Sigmoid colon (tissue), 7 donors: ENCODE data around the gene BRAF. TPM values are rescaled to one million over a fixed set of nuclear protein-coding genes. Genes with fewer than 3 reads are reported as not detected.
"Not testable (repeated sequence)": the region's sequence is repeated elsewhere in the genome, so short reads cannot be mapped to it uniquely, and the experiment has no call there.

Experiments
- DNase-seq: peaks from one replicate; pipeline ENCODE4 v3.0.0-alpha.2; 2019
- H3K27ac ChIP-seq, 4 donors: fragments of 200-600 bp; sonication (generic); one replicate each; pipeline ENCODE4 v1.5.1; 2016 to 2019; ENCODE audit warnings: mild to moderate bottlenecking in 1 of 4
- H3K27me3 ChIP-seq, 3 donors: fragments of 200-600 bp; sonication (generic); one replicate each; pipeline ENCODE4 v1.5.1; 2019; ENCODE audit warnings: mild to moderate bottlenecking in 1 of 3
- H3K36me3 ChIP-seq, 4 donors: fragments of 200-600 bp; sonication (generic); one replicate each; pipeline ENCODE4 v1.5.1; 2016 to 2019
- H3K4me1 ChIP-seq, 4 donors: fragments of 200-600 bp; sonication (generic); one replicate each; pipeline ENCODE4 v1.5.1; 2017 to 2019
- H3K4me3 ChIP-seq, 4 donors: fragments of 200-600 bp; sonication (generic); one replicate each; pipeline ENCODE4 v1.5.1; 2017 to 2019; ENCODE audit warnings: mild to moderate bottlenecking in 2 of 4, moderate library complexity in 1 of 4
- H3K9me3 ChIP-seq, 4 donors: fragments of 200-600 bp in 3 of 4; sonication (generic) in 3 of 4; one replicate each; pipeline versions ENCODE4 v1.5.1 to v1.6.1; 2013 to 2019
- EP300 ChIP-seq, 4 donors: sonication (generic); formaldehyde crosslinking; IDR thresholded peaks; one replicate each; pipeline ENCODE4 v1.6.1; 2017; ENCODE audit warnings: antibody characterized with exemption in 4 of 4
- POLR2A ChIP-seq, 2 donors: fragments of 450-650 bp; IDR thresholded peaks; one replicate each; pipeline ENCODE4 v1.6.1; 2016; ENCODE audit warnings: antibody characterized with exemption in 2 of 2, mild to moderate bottlenecking in 2 of 2, moderate library complexity in 2 of 2
- POLR2AphosphoS5 ChIP-seq, 4 donors: sonication (generic); formaldehyde crosslinking; IDR thresholded peaks; one replicate each; pipeline ENCODE4 v1.6.1; 2017; ENCODE audit warnings: antibody characterized with exemption in 4 of 4
- WGBS, 2 donors: extraction: QIAGEN DNeasy Blood & Tissue Kit; methylation state at CpG; one replicate each; pipeline ENCODE4 v1.1.7; 2013; 5-methylcytosine and 5-hydroxymethylcytosine counted together
- intact Hi-C: fragments of 100-400 bp; cut with DNase I; formaldehyde crosslinking; loops from one replicate; pipeline ENCODE4 v1.15.1; 2023
- polyA plus RNA-seq, 3 donors: library from polyadenylated mRNA; stranded (reverse); fragments of 200-250 nt; gene quantifications; one replicate each; pipeline ENCODE4 v1.2.3, GENCODE V29; 2013
- total RNA-seq, 4 donors: library from RNA; depleted of rRNA; stranded (reverse); fragments of >200 nt; gene quantifications; one replicate each; pipeline ENCODE4 v1.1.0, GENCODE V29; 2016
- TF ChIP-seq, protein P1 (sequence below), 4 experiments: fragments of 450-650 bp in 3 of 4; fragments of 200-600 bp in 1 of 4; IDR thresholded peaks; one replicate each; pipeline ENCODE4 v1.5.1; 2016 to 2019; ENCODE audit warnings: antibody characterized with exemption in 4 of 4, mild to moderate bottlenecking in 3 of 4, moderate library complexity in 2 of 4
- donor health status: healthy with polysubstance abuse.
- donor health status: Bipolar disorder and iron deficiency.
- donor health status: healthy.

The BRAF gene
- total and polyA plus RNA-seq, 7 donors: 4.8 to 64.8 (median 43.1) TPM

DNA sequence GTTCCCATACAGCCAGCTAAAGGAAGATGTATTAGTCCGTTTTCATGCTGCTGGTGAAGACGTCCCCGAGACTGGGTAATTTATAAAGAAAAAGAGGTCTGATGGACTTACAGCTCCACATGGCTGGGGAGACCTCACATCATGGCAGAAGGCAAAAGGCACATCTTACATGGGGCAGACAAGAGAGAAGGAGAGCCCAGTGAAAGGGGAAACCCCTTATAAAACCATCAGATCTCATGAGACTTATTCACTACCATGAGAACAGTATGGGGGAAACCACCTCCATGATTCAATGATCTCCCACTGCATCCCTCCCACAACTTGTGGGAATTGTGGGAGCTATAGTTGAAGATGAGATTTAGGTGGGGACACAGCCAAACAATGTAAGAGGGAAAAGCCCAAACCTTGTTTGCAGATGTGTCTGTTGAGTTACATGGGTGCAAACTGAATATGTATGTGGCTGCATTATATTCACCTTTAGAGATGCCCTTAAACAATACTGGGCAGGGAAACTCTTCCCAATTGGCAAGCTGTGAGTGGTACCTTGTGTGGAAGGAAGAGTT lies 13.1 kb upstream of the BRAF start:
- Histone ChIP-seq H3K27ac (no peak overlapping the region), H3K27me3 (no peaks in the 10 kb centered on the region), H3K36me3 (no peaks in the 10 kb centered on the region), H3K4me1 (no peaks in the 10 kb centered on the region), H3K9me3 (no peaks in the 10 kb centered on the region), H3K4me3 (no peak overlapping the region)
- TF ChIP-seq, protein P1, sequence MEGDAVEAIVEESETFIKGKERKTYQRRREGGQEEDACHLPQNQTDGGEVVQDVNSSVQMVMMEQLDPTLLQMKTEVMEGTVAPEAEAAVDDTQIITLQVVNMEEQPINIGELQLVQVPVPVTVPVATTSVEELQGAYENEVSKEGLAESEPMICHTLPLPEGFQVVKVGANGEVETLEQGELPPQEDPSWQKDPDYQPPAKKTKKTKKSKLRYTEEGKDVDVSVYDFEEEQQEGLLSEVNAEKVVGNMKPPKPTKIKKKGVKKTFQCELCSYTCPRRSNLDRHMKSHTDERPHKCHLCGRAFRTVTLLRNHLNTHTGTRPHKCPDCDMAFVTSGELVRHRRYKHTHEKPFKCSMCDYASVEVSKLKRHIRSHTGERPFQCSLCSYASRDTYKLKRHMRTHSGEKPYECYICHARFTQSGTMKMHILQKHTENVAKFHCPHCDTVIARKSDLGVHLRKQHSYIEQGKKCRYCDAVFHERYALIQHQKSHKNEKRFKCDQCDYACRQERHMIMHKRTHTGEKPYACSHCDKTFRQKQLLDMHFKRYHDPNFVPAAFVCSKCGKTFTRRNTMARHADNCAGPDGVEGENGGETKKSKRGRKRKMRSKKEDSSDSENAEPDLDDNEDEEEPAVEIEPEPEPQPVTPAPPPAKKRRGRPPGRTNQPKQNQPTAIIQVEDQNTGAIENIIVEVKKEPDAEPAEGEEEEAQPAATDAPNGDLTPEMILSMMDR (IDR thresholded peaks at IDR 0.05): no peak
- no peak for TF ChIP-seq POLR2AphosphoS5 (IDR thresholded peaks at IDR 0.05)
- DNase-seq: no peak
- WGBS, 2 donors: 78 to 93% methylated on average over 3 of the region's 3 CpGs
- intact Hi-C loops: no loop called here

DNA sequence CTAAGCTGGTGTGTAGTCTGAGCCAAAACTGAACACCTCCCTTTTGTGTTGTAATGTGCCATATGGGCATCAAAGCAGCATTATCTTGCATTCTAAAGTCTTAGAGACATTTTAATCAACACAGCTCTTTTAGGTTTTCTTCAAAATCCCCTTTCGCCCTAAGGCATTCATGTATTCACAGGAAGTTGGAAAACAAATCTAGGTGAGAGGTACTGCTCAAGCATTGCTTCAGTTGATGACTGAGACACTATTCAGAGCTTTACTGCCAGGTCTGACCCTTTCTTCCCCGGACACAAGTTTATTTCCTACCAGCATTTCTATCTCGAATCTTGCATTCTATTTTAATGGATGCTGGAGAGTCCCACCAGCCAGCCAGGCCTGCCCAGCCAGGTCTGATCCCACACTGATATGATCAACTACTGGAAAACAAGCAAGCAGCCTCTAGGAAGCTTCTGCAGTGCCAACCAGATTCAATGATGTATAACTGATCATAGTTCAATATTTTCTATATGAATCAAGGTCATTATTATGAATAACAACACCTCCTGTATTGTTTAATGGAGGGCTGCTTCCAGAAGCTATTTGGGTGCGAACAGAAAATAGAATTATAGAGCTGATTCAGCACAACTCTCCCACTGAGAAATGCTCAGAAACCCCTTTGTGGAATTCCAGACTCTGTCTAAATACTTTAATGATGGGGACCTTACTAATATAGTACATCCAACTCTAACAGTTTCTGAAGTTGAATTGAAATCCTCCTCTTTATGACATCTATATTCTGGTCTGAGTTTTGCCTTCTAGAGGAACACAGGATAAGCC lies 4.0 kb upstream of the BRAF start:
- no peaks in the 10 kb centered on the region for H3K36me3 ChIP-seq
- DNase-seq: no peak
- no peaks in the 10 kb centered on the region for H3K9me3 ChIP-seq
- intact Hi-C loops: loop anchor here (10.0 kb wide), 1 partner anchor 606 kb away; no protein-coding TSS in a partner anchor
- H3K27me3 ChIP-seq: no peaks in the 10 kb centered on the region
- H3K4me1 ChIP-seq: peaks cover 0 to 6% (median 3%) of the 10 kb centered on the region in 4 donors
- WGBS, 2 donors: 86 to 88% methylated on average over 4 of the region's 4 CpGs
- no peak overlapping the region for H3K4me3 ChIP-seq
- no peak overlapping the region for H3K27ac ChIP-seq
- TF ChIP-seq EP300 (IDR thresholded peaks at IDR 0.05): no peak
- TF ChIP-seq, protein P1 (IDR thresholded peaks at IDR 0.05): no peak
- no peak for TF ChIP-seq POLR2A (IDR thresholded peaks at IDR 0.05)
- TF ChIP-seq POLR2AphosphoS5 (IDR thresholded peaks at IDR 0.05): no peak

DNA sequence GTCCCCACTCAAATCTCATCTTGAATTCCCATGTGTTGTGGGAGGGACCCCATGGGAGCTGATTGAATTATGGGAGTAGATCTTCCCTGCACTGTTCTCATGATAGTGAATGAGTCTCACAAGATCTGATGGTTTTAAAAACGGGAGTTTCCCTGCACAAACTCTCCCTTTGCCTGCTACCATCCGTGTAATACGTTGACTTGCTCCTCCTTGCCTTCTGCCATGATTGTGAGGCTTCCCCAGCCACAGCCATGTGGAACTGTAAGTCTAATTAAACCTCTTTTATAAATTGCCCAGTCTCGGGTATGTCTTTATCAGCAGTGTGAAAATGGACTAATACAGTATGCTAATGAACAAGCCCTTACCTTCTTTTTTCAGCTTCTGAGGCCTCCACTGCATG lies 3.2 kb upstream of the BRAF start:
- DNase-seq, H3K9me3 ChIP-seq, H3K36me3 ChIP-seq, H3K27ac ChIP-seq, H3K27me3 ChIP-seq, H3K4me3 ChIP-seq: not testable (repeated sequence)
- peaks cover 3 to 13% (median 7%) of the 10 kb centered on the region in 4 donors for H3K4me1 ChIP-seq
- 91 to 93% methylated on average over 4 of the region's 4 CpGs for WGBS, 2 donors
- intact Hi-C loops: loop anchor here (10.0 kb wide), 1 partner anchor 607 kb away; no protein-coding TSS in a partner anchor

DNA sequence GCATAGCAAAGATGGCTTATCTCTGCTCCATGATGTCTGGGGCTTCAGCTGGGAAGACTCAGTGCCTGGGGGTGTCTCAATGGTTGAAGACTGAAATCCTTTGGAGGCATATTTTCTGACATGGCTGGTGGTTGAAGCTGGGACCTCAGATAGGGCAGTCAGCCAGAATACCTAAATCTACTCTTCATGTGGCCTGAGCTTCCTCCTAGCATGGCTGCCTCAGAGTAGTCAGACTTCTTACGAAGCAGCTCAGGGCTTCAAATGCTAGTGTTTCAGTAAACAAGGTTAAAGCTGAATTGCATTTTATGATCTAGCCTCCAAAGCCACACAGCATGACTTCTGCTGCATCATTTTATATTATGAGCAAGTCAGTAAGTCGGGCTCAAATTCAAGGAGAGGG lies 2.6 kb upstream of the BRAF start:
- DNase-seq: no peak
- no peaks in the 10 kb centered on the region for H3K9me3 ChIP-seq
- intact Hi-C loops: loop anchor here (10.0 kb wide), 1 partner anchor 607 kb away; no protein-coding TSS in a partner anchor
- H3K4me1 ChIP-seq: peaks cover 3 to 19% (median 12%) of the 10 kb centered on the region in 4 donors
- TF ChIP-seq EP300 (IDR thresholded peaks at IDR 0.05) (no peak), POLR2AphosphoS5 (IDR thresholded peaks at IDR 0.05) (no peak), POLR2A (IDR thresholded peaks at IDR 0.05) (no peak)
- TF ChIP-seq, protein P1 (IDR thresholded peaks at IDR 0.05): no peak
- H3K27me3 ChIP-seq: no peaks in the 10 kb centered on the region
- no peaks in the 10 kb centered on the region for H3K36me3 ChIP-seq
- H3K4me3 ChIP-seq: no peak overlapping the region
- no peak overlapping the region for H3K27ac ChIP-seq
- 93 to 96% methylated on average over 2 of the region's 2 CpGs for WGBS, 2 donors

DNA sequence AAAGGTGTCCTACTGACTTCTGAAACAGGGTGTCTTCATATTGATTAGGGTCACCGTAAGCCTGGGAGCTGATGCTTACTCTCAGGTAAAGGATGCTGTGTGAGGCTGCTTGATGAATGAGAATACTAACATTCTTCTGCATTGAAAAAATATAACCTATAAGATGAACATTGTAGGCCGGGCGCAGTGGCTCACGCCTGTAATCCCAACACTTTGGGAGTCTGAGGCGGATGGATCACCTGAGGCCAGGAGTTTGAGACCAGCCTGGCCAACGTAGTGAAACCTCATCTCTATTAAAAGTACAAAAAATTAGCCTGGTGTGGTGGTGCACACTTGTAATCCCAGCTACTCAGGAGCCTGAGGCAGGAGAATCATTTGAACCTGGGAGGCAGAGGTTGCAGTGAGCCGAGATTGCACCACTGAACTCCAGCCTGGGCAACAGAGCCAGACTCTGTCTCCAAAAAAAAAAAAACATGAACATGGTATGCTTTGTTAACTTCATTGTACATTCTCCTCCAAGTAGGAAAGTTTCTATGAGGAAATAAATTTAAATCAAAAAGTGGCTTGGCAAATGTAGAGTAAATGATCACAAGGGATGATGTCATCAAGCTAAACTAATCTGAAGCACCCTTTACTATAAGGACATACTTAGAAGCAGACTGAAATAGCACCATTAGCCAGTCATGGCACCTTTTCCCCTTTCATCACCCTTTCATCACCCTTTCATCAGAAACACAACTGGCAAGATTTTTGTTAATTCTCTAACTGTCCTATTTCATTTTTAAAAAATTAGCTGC lies 1.5 kb upstream of the BRAF start:
- no peak for TF ChIP-seq EP300 (IDR thresholded peaks at IDR 0.05)
- no peak for TF ChIP-seq POLR2AphosphoS5 (IDR thresholded peaks at IDR 0.05)
- TF ChIP-seq POLR2A (IDR thresholded peaks at IDR 0.05): no peak
- TF ChIP-seq, protein P1 (IDR thresholded peaks at IDR 0.05): no peak
- Histone ChIP-seq H3K4me3 (no peak overlapping the region), H3K9me3 (no peaks in the 10 kb centered on the region), H3K27ac (peak overlapping the region in 1 of 4 donors; percentile 96), H3K4me1 (peaks cover 3 to 30% (median 17%) of the 10 kb centered on the region in 4 donors), H3K27me3 (no peaks in the 10 kb centered on the region), H3K36me3 (no peaks in the 10 kb centered on the region)
- WGBS, 2 donors: 96% methylated on average over 7 of the region's 7 CpGs
- intact Hi-C loops: loop anchor here (10.0 kb wide), 1 partner anchor 609 kb away; no protein-coding TSS in a partner anchor
- no peak for DNase-seq
